ENCODE measurements around the gene NACA2. TPM values are rescaled to one million over a fixed set of nuclear protein-coding genes. Genes with fewer than 3 reads are reported as not detected.

Gene NACA2
- total RNA-seq, 1 experiment from 2014 or later, result not detected

DNA sequence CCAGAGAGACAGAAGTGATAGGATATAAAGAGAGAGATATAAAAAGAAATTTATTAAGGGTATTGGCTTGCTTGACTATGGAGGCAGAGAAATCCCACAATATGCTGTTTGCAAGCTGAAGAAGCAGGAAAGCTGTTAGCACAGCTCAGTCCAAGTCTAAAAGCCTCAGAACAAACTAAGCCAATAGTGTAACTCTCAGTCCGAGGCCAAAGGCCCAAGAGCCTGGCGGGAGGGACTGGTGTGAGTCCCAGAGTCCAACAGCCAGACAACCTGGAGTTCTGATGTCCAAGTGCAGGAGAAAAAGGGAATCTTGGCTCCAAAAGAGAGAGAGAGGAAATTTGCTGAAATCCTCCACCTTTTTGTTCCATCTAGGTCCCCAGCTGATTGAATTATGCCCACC is 30.3 kb upstream of the NACA2 start:
- Histone ChIP-seq H3K27ac (no peak overlapping the region), H2AFZ (no peak overlapping the region), H3K27me3 (ENCODE audit: insufficient read depth, low read depth) (no peaks in the 10 kb centered on the region), H4K20me1 (ENCODE audit: insufficient read depth) (no peaks in the 10 kb centered on the region), H3K79me2 (ENCODE audit: low read depth) (no peaks in the 10 kb centered on the region), H3F3A (ENCODE audit: insufficient read depth, low read depth) (no peaks in the 10 kb centered on the region), H3K9me2 (ENCODE audit: insufficient read depth) (no peaks in the 10 kb centered on the region), H3K4me3 (no peak overlapping the region), H3K4me1 (replicated peaks; ENCODE audit: insufficient read depth) (no peaks in the 10 kb centered on the region), H3K9me3 (ENCODE audit: insufficient read depth, low read depth) (peaks cover 25% of the 10 kb centered on the region; the same call in 1 of the 2 replicates), H3K4me2 (no peak overlapping the region), H3K36me3 (ENCODE audit: low read depth) (no peaks in the 10 kb centered on the region)
- POLR2A ChIA-PET (ENCODE audit: unreplicated experiment), result interaction anchor here (0.6 kb wide), 1 partner anchor 9 kb away, joined by 3 read pairs; no protein-coding TSS in a partner anchor
- intact Hi-C loops (cut with micrococcal nuclease; ENCODE audit: unreplicated experiment), result no loop called here
- no peak for TF ChIP-seq EZH2 (IDR thresholded peaks at IDR 0.05; ENCODE audit: low read depth)
- TF ChIP-seq, protein P1, sequence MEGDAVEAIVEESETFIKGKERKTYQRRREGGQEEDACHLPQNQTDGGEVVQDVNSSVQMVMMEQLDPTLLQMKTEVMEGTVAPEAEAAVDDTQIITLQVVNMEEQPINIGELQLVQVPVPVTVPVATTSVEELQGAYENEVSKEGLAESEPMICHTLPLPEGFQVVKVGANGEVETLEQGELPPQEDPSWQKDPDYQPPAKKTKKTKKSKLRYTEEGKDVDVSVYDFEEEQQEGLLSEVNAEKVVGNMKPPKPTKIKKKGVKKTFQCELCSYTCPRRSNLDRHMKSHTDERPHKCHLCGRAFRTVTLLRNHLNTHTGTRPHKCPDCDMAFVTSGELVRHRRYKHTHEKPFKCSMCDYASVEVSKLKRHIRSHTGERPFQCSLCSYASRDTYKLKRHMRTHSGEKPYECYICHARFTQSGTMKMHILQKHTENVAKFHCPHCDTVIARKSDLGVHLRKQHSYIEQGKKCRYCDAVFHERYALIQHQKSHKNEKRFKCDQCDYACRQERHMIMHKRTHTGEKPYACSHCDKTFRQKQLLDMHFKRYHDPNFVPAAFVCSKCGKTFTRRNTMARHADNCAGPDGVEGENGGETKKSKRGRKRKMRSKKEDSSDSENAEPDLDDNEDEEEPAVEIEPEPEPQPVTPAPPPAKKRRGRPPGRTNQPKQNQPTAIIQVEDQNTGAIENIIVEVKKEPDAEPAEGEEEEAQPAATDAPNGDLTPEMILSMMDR (conservative IDR thresholded peaks at IDR 0.05), result no peak
- DNase-seq, result no peak
- CTCF ChIA-PET, result no interaction called here
- BruUV-seq (replicated peaks), result no TSS peak

DNA sequence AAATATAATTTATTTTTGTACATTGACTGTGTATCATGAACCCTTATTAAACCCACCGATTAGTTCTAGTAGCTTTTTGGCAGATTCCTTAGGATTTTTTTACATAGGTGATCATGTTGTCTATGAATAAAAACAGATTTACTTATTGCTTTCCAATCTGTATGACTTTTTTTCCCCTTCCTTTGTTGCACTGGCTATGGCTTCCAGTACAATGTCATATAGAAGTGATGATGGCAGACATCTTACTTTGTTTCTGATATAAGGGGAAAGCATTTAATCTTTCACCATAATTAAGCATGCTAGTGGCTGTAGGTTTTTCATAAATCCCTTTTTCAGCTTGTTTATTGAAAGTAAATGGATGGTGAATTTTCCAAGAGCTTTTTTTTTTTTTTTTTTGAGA is 28.9 kb upstream of the NACA2 start:
- Histone ChIP-seq H4K20me1 (ENCODE audit: insufficient read depth) (no peaks in the 10 kb centered on the region), H3K9me3 (ENCODE audit: insufficient read depth, low read depth) (peaks cover 25% of the 10 kb centered on the region; the same call in 1 of the 2 replicates), H3K36me3 (ENCODE audit: low read depth) (no peaks in the 10 kb centered on the region), H3K4me2 (no peak overlapping the region), H3K9me2 (ENCODE audit: insufficient read depth) (no peaks in the 10 kb centered on the region), H2AFZ (no peak overlapping the region), H3K4me3 (no peak overlapping the region), H3K27me3 (ENCODE audit: insufficient read depth, low read depth) (no peaks in the 10 kb centered on the region), H3K4me1 (replicated peaks; ENCODE audit: insufficient read depth) (no peaks in the 10 kb centered on the region), H3K27ac (no peak overlapping the region), H3K79me2 (ENCODE audit: low read depth) (no peaks in the 10 kb centered on the region), H3F3A (ENCODE audit: insufficient read depth, low read depth) (no peaks in the 10 kb centered on the region)
- DNase-seq, result no peak
- TF ChIP-seq, protein P1 (conservative IDR thresholded peaks at IDR 0.05), result no peak
- TF ChIP-seq EZH2 (IDR thresholded peaks at IDR 0.05; ENCODE audit: low read depth), result no peak
- BruUV-seq (replicated peaks), result no TSS peak
- intact Hi-C loops (cut with micrococcal nuclease; ENCODE audit: unreplicated experiment), result no loop called here
- ChIA-PET CTCF (no interaction called here), POLR2A (ENCODE audit: unreplicated experiment) (interaction anchor here (0.6 kb wide), 1 partner anchor 1219 kb away, joined by 5 read pairs; no protein-coding TSS in a partner anchor)

DNA sequence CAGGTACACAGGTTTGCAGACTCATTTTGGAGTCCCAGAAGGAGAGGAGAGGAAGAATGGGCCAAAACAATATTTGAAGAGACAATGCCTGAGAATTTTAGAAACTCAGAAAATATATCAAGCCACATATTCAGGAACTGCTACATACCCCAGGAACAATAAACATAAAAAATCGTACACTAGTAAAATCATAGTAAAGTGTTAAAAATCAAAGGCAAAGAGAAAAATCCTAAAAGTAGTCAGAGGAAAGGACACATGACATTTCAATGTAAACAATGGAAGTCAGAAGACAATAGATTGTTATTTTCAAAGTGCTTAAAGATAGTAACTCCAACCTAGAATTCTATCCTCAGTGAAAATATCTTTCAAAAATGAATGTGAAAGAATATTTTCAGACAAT is 28.5 kb upstream of the NACA2 start:
- Histone ChIP-seq H3K27ac (no peak overlapping the region), H3K27me3 (ENCODE audit: insufficient read depth, low read depth) (no peaks in the 10 kb centered on the region), H3K4me2 (no peak overlapping the region), H3K4me3 (no peak overlapping the region), H3K4me1 (replicated peaks; ENCODE audit: insufficient read depth) (no peaks in the 10 kb centered on the region), H3F3A (ENCODE audit: insufficient read depth, low read depth) (no peaks in the 10 kb centered on the region), H3K36me3 (ENCODE audit: low read depth) (no peaks in the 10 kb centered on the region), H2AFZ (no peak overlapping the region), H3K9me2 (ENCODE audit: insufficient read depth) (no peaks in the 10 kb centered on the region), H4K20me1 (ENCODE audit: insufficient read depth) (no peaks in the 10 kb centered on the region), H3K79me2 (ENCODE audit: low read depth) (no peaks in the 10 kb centered on the region), H3K9me3 (ENCODE audit: insufficient read depth, low read depth) (peaks cover 25% of the 10 kb centered on the region; the same call in 1 of the 2 replicates)
- POLR2A ChIA-PET (ENCODE audit: unreplicated experiment), result interaction anchor here (0.6 kb wide), 1 partner anchor 1219 kb away, joined by 5 read pairs; no protein-coding TSS in a partner anchor
- no peak for DNase-seq
- TF ChIP-seq, protein P1 (conservative IDR thresholded peaks at IDR 0.05), result no peak
- no peak for TF ChIP-seq EZH2 (IDR thresholded peaks at IDR 0.05; ENCODE audit: low read depth)
- CTCF ChIA-PET, result no interaction called here
- intact Hi-C loops (cut with micrococcal nuclease; ENCODE audit: unreplicated experiment), result no loop called here
- no TSS peak for BruUV-seq (replicated peaks)

All from PC-9 (cell line).